C4-2B (cell line): ENCODE measurements around the gene UAP1L1.

Source experiments
- H3K27ac ChIP-seq: fragments of 450-650 bp; 2 replicates; pipeline ENCODE4 v1.5.1; 2017
- CTCF ChIP-seq: fragments of 450-650 bp; conservative IDR thresholded peaks from 2 replicates; pipeline ENCODE4 v1.5.1; 2017; ENCODE audit warnings: mild to moderate bottlenecking
- ZFX ChIP-seq: fragments of 450-650 bp; IDR thresholded peaks from 2 replicates; pipeline ENCODE4 v1.6.1; 2017

Gene UAP1L1

DNA sequence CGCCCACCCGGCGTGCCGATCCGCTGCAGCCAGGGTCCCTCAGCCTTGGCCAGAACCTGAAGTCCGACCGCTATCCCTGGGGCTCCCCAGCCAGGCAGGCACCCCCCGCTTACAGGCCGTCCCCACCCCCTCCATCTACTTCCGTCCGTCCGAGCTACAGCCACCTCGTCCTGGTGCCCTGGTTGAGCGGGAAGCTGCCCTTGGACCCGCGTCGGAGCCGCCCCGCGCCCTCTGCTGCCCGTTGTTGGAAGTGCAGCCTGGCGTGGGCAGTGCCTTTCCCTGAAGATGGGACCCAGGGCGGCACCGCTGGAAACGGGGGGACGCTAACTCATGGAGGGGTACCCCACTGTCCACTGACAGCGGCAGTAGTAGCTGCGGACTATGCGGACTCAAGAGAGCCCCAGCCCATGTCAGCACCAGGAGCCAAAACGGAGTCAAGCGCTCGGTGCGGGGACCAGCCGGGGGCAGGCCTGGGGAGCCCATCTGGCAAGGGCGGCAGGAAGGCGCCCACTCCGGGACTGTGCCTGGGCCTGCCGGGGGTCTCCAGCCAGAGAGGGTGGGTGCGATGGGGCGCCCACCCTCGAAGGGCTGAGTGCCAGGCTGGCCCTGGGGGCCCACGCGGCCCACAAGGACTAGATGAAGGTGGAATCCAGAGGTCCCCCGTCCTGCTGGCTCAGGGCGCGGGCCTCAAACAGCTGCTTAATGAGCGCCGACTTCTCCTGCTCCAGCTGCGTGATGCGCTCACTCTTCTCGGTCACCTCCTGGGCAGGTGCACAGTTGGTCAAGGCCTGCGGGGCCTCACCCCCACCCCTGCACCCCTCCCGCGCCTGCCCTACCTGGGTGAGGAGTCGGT, 13.1 kb upstream of the UAP1L1 start:
- peak overlapping the region; percentile 2; the same call in 1 of the 2 replicates for H3K27ac ChIP-seq
- TF ChIP-seq ZFX (no peak), CTCF (peak; percentile 97)

DNA sequence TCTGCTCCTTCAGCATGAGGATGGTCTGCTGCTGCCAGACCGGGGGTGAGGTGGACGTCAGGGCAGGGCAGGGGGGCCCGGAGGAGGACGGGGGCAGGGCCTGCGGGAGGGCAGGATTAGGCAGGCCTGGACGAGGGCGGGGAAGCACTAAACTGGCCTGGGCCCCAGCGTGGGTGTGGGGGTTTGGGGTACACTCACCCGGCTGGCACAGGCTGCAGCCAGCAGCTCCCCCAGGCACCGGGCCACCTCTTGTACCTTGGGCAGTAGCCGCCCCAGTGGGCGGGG, 12.5 kb upstream of the UAP1L1 start:
- H3K27ac ChIP-seq: no peak overlapping the region
- TF ChIP-seq CTCF (no peak), ZFX (no peak)

DNA sequence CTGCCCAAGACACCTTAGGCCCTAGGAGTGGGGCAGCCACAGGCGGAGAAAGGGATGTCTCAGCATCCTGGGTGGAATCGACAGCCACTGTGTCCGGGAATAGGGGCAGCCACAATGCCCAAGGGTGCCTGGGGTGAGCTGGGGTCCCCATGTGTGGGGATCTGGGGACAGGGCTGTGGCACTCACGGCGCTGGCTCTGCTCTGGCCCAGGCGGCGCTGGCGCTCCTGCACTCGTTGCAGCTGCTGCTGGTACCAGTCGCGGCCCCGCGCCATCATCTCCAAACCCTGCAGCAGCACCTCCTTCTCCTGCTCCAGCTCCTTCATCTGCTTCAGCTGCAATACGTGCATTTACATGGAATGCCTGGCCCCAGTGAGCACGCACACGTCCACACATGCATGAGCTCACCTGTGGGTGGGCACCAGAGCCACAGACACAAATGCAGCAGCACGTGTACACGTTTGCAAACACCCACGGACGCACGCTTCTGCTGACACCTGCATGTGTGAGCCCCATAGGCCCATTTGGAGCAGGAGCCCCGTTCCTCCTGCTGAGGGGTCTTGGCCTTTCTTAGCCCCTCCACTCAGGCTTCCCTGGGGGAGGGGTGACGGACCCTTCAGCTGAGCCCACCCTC, 11.9 kb upstream of the UAP1L1 start:
- H3K27ac ChIP-seq: no peak overlapping the region
- no peak for TF ChIP-seq CTCF
- TF ChIP-seq ZFX: no peak

- no peak overlapping the region for H3K27ac ChIP-seq
- no peak for TF ChIP-seq CTCF
- TF ChIP-seq ZFX: no peak
Measured at GRCh38 chr9:137066096-137066861, 11.0 kb upstream of the UAP1L1 start.

DNA sequence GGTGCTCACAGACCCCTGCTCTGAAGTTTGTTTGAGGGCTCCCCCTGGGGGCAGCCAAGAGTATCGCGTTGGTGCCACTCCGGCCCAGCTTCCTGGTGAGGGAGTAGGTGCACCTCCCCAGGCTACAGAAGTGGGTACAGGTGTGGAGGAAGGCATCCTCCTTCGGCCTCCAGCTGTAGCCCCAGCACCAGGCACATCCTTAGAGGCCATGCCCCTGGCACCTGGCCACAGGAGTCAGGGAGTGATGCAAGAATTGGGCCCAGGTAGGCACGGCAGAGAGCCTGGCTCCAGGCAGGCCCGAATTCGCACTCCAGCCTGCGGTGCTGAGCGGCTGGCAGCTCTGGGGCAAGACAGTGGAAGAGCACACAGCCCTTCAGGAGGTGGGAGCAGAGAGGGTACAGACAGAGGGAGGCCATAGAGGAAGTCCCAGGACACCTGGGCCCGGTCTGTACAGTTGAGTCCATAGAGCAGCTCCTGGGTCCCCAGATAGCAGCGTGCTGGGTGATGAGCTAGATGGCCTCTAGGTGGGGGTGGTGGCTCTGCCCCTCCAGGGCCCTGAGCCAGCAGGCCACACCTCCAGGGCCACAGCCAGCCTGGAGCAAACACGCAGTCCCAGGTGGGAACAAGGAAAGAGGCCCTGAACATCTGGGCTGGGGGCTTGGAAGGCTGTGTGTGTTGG, 9.3 kb upstream of the UAP1L1 start:
- TF ChIP-seq ZFX (no peak), CTCF (peak; percentile 93)
- H3K27ac ChIP-seq: peak overlapping the region; percentile 82

DNA sequence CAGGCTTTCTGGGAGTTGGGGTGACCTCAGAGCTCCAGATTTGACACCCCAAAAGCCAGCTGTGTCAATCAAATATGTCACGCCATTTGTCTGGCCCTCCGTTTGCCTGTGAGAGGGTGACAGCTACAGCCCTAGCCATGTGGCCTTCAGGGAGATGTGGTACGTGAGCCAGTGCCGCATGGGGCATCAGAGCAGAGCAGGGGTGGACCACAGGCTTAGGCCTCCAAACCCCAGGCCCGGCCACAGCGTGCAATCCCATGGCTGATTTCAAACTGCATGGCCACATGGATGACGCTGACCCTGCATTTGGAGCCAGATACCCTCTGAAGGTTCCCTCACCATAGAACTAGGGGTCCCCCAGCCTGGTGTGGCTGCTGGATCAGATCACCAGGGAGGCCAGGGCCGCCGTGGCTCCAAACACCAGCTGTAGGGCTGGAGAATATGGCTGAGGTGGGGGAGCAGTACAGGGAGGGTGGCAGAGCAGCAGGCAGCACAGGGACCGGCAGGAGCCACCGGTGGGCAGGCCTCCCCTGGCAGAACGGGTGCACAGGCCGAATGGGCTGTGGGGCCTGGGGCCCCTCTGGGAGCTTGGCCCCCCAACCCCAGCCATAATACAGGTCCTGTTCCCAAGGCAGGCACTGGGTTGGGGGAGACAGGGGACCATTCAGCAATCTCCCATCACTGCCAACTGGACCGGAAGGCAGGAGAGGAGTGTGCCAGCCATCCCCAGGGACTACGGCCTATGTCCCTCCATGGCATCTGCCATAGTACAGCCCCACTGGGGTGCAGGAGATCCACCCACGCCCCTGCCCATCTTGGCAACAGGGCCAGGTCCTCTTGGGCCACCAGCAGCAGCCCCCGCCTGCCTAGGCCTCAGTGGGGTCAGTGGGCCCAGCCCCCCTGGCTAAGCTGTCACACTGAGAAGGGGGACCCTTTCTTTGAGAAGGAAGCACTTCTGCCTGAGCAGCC, 8.5 kb upstream of the UAP1L1 start:
- TF ChIP-seq ZFX (no peak), CTCF (no peak)
- peak overlapping the region; percentile 82 for H3K27ac ChIP-seq
